ENCODE results near the gene IRF2. TPM values are rescaled to one million over a fixed set of nuclear protein-coding genes. Genes with fewer than 3 reads are reported as not detected.

IRF2 gene
- total and polyA plus RNA-seq, 2 of the 8 experiments (the other 6 are each of a cell fraction or from before 2014, with no cell fraction given) = 13.8 to 17.0 TPM

DNA sequence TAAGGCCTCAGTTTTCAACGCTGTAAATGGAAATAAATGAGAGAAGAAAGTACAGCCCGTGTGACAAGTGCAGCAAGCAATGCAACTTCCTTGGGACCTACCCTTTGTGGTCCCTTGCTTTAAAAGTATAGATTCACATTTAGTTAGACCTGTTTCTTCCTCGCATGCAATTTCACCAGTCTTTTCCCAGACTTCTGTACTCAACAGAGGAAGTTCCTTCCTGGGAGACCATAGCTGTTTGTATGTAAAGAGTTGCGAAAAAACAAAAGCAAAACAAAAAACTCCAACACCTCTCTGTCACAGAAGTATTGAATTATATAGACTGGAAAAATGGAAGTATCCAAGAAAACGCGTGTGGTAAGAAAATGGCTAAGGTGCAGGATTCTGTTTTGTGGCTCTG lies 1.1 kb upstream of the IRF2 start:
- no peak overlapping the region for H4K91ac ChIP-seq (replicated peaks; ENCODE audit: insufficient read length, low read length)
- no peak overlapping the region for H3K23ac ChIP-seq (ENCODE audit: insufficient read length)
- H3K56ac ChIP-seq (replicated peaks; ENCODE audit: insufficient read length, low read depth, low read length) = no peak overlapping the region
- ChIA-PET POLR2A (ENCODE audit: partially characterized antibody) (interaction anchor here (0.7 to 1.5 kb wide), 3 partner anchors 8 to 128 kb away, joined by 3 to 5 read pairs (median 4); no protein-coding TSS in a partner anchor), CTCF (ENCODE audit: partially characterized antibody) (interaction anchor here (0.6 kb wide), 1 partner anchor 195 kb away, joined by 3 read pairs; no protein-coding TSS in a partner anchor)
- no peaks in the 10 kb centered on the region for H3K36me3 ChIP-seq (ENCODE audit: control insufficient read depth in 2 of 4, insufficient read depth in 4 of 4, low read length in 3 of 4)
- DNase-seq (ENCODE audit: low read depth in 1 of 2, low spot score in 2 of 2) = no peak
- H3K9ac ChIP-seq (replicated peaks in 1 of 4; ENCODE audit: extremely low read depth in 1 of 4, low read depth in 3 of 4, low read length in 3 of 4) = peak overlapping the region in 3 of 4 experiments; percentile 15 to 51 (median 50); a peak in 3 of 7 replicates
- peaks cover 0 to 8% of the 10 kb centered on the region in 2 experiments for H4K20me1 ChIP-seq (replicated peaks in 1 of 2; ENCODE audit: control insufficient read depth in 1 of 2, insufficient read depth in 2 of 2, low read length in 2 of 2)
- H3K27me3 ChIP-seq (replicated peaks in 1 of 4; ENCODE audit: control insufficient read depth in 3 of 4, extremely low read depth in 1 of 4, insufficient read depth in 3 of 4, low read length in 3 of 4) = no peaks in the 10 kb centered on the region
- H4K8ac ChIP-seq (ENCODE audit: extremely low read depth, insufficient read depth, low read length) = no peak overlapping the region
- H2BK12ac ChIP-seq (ENCODE audit: low read depth, low read length) = peak overlapping the region; percentile 96
- H3K14ac ChIP-seq (ENCODE audit: insufficient read length) = no peak overlapping the region
- 68% methylated on average over 6 of the region's 6 CpGs; no CpG with 5 or more reads in 1 of the 2 experiments for WGBS, 2 experiments (ENCODE audit: extremely low coverage in 1 of 2, insufficient coverage in 1 of 2, insufficient read length in 1 of 2, insufficient replicate concordance in 2 of 2, low coverage in 1 of 2, low lambda C conversion rate in 2 of 2, missing lambda C conversion rate in 1 of 2)
- H3K27ac ChIP-seq (ENCODE audit: low read depth, low read length) = no peak overlapping the region
- no peak overlapping the region for H2BK120ac ChIP-seq (replicated peaks; ENCODE audit: low read depth, low read length)
- peak overlapping the region; percentile 80 to 82 for H3K4me2 ChIP-seq (ENCODE audit: insufficient read depth in 1 of 2, low read depth in 2 of 2, low read length in 2 of 2)
- no peak for FAIRE-seq
- no peaks in the 10 kb centered on the region for H3K9me3 ChIP-seq (ENCODE audit: insufficient read depth in 2 of 2, low read depth in 1 of 2, low read length in 1 of 2)
- 0 out of 2 replicates have a peak overlapping the region, but pooled peaks have one; percentile 73 for H2BK15ac ChIP-seq (ENCODE audit: low read length)
- H3K4me1 ChIP-seq (replicated peaks in 1 of 4; ENCODE audit: control insufficient read depth in 3 of 4, insufficient read depth in 4 of 4, low read length in 3 of 4) = peaks cover 2 to 8% (median 3%) of the 10 kb centered on the region in 4 experiments; a peak in 6 of 7 replicates
- H3K4me3 ChIP-seq (ENCODE audit: extremely low read depth in 1 of 4, insufficient read depth in 2 of 4, low read depth in 3 of 4, low read length in 4 of 4) = peak overlapping the region; percentile 65 to 93 (median 80)
- peaks cover 0 to 37% of the 10 kb centered on the region in 2 experiments; a peak in 3 of 4 replicates for H3K79me2 ChIP-seq (ENCODE audit: control insufficient read depth in 1 of 2, insufficient read depth in 2 of 2, low read length in 2 of 2)
- H3K23me2 ChIP-seq (ENCODE audit: low read depth, low read length) = peaks cover 19% of the 10 kb centered on the region
- no peak overlapping the region for H2BK5ac ChIP-seq (ENCODE audit: low read depth, low read length)
- no peak overlapping the region for H3K4ac ChIP-seq (replicated peaks; ENCODE audit: insufficient read length, low read depth, low read length)
- no peak overlapping the region for H2BK20ac ChIP-seq (ENCODE audit: low read length)
- no peak overlapping the region for H2AFZ ChIP-seq (ENCODE audit: low read length)
- H2AK5ac ChIP-seq (ENCODE audit: low read depth, low read length) = peak overlapping the region; percentile 56; the same call in 1 of the 2 replicates
- H3K79me1 ChIP-seq (ENCODE audit: low read depth, low read length) = no peaks in the 10 kb centered on the region
- no peak overlapping the region for H3K18ac ChIP-seq (ENCODE audit: extremely low read depth, low read length)
- H4K5ac ChIP-seq (ENCODE audit: insufficient read length, low read depth, low read length) = no peak overlapping the region
- TF ChIP-seq RFX5 (IDR thresholded peaks at IDR 0.05; ENCODE audit: borderline replicate concordance, low read depth, low read length) (no peak), SAP30 (IDR thresholded peaks at IDR 0.05; ENCODE audit: insufficient read depth, insufficient replicate concordance, low read length) (no peak), CHD2 (IDR thresholded peaks at IDR 0.05; ENCODE audit: low read length) (no peak), SRF (IDR thresholded peaks at IDR 0.05; ENCODE audit: low read depth, low read length) (no peak), CHD1 (IDR thresholded peaks at IDR 0.05; ENCODE audit: low read depth, low read length) (no peak), PHF8 (conservative IDR thresholded peaks at IDR 0.05; ENCODE audit: low read depth, low read length) (no peak), SIRT6 (IDR thresholded peaks at IDR 0.05; ENCODE audit: low read length) (no peak), TCF12 (IDR thresholded peaks at IDR 0.05; ENCODE audit: low read depth, low read length) (no peak)
- TF ChIP-seq, protein P1, sequence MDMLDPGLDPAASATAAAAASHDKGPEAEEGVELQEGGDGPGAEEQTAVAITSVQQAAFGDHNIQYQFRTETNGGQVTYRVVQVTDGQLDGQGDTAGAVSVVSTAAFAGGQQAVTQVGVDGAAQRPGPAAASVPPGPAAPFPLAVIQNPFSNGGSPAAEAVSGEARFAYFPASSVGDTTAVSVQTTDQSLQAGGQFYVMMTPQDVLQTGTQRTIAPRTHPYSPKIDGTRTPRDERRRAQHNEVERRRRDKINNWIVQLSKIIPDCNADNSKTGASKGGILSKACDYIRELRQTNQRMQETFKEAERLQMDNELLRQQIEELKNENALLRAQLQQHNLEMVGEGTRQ (IDR thresholded peaks at IDR 0.05; ENCODE audit: low read length) = no peak
